Kidney epithelial cell (primary cell): Measurements from ENCODE around the gene ETV4. TPM values are rescaled to one million over a fixed set of nuclear protein-coding genes. Genes with fewer than 3 reads are reported as not detected.

Experiments used
- DNase-seq: peaks from one replicate; pipeline ENCODE4 v3.0.0-alpha.2; 2010; ENCODE audit warnings: low read depth
- H3K27me3 ChIP-seq: 2 replicates; pipeline ENCODE4 v1.6.0; 2011; ENCODE audit warnings: low read length; ENCODE audit not compliant: control insufficient read depth, insufficient read depth
- H3K36me3 ChIP-seq: 2 replicates; pipeline ENCODE4 v1.5.1; 2011; ENCODE audit warnings: low read length; ENCODE audit not compliant: control insufficient read depth, insufficient read depth
- H3K4me3 ChIP-seq: 2 replicates; pipeline ENCODE4 v1.5.1; 2011; ENCODE audit warnings: low read depth, mild to moderate bottlenecking, control low read depth, low read length
- total RNA-seq: library from RNA; depleted of rRNA; stranded (reverse); fragments of >200 nt; gene quantifications from 2 replicates; pipeline ENCODE4 v1.2.3, GENCODE V29; 2015
- TF ChIP-seq, protein P1 (sequence below): IDR thresholded peaks from 2 replicates; pipeline ENCODE4 v1.5.1; 2011; ENCODE audit warnings: mild to moderate bottlenecking, moderate library complexity, low read length, control low read depth, inconsistent platforms; ENCODE audit not compliant: insufficient read depth, poor library complexity, severe bottlenecking

Gene ETV4
- total RNA-seq, 1 donor from 2014 or later = 42.1 TPM

- Histone ChIP-seq H3K27me3 (peaks cover 7% of the 10 kb centered on the region), H3K4me3 (no peak overlapping the region), H3K36me3 (no peaks in the 10 kb centered on the region)
- no peak for DNase-seq
- TF ChIP-seq, protein P1, sequence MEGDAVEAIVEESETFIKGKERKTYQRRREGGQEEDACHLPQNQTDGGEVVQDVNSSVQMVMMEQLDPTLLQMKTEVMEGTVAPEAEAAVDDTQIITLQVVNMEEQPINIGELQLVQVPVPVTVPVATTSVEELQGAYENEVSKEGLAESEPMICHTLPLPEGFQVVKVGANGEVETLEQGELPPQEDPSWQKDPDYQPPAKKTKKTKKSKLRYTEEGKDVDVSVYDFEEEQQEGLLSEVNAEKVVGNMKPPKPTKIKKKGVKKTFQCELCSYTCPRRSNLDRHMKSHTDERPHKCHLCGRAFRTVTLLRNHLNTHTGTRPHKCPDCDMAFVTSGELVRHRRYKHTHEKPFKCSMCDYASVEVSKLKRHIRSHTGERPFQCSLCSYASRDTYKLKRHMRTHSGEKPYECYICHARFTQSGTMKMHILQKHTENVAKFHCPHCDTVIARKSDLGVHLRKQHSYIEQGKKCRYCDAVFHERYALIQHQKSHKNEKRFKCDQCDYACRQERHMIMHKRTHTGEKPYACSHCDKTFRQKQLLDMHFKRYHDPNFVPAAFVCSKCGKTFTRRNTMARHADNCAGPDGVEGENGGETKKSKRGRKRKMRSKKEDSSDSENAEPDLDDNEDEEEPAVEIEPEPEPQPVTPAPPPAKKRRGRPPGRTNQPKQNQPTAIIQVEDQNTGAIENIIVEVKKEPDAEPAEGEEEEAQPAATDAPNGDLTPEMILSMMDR = no peak
Observed at GRCh38 chr17:43558805-43559160, 12.6 kb upstream of the ETV4 start.

GRCh38 chr17:43556292-43556691, 10.2 kb upstream of the ETV4 start:
- Histone ChIP-seq H3K36me3 (no peaks in the 10 kb centered on the region), H3K4me3 (no peak overlapping the region), H3K27me3 (no peaks in the 10 kb centered on the region)
- DNase-seq = no peak
- TF ChIP-seq, protein P1 = no peak

GRCh38 chr17:43554857-43555256, 8.7 kb upstream of the ETV4 start:
- TF ChIP-seq, protein P1 = no peak
- DNase-seq = no peak
- Histone ChIP-seq H3K4me3 (no peak overlapping the region), H3K27me3 (no peaks in the 10 kb centered on the region), H3K36me3 (no peaks in the 10 kb centered on the region)

DNA sequence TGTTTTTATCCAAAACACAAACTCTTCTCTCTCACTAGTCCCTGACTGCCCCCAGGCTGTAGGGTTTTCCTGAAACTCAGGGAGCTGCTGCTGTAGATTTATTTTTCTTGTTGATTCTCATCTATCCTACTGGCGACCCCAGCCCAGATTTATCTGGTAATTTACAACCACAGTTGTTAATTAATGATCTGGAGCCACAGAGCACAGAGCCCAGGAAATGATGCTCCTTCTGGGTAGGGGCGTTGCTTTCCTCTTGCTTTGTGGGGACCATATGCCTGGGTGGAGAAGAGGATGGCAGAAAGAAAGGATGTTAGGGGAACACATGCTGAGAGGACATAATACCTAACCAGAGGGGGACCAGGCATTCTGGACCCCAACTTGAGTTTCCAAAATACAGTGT, 7.4 kb upstream of the ETV4 start:
- TF ChIP-seq, protein P1 = no peak
- Histone ChIP-seq H3K36me3 (no peaks in the 10 kb centered on the region), H3K27me3 (no peaks in the 10 kb centered on the region), H3K4me3 (no peak overlapping the region)
- no peak for DNase-seq

GRCh38 chr17:43552229-43552837, 6.2 kb upstream of the ETV4 start:
- Histone ChIP-seq H3K36me3 (no peaks in the 10 kb centered on the region), H3K27me3 (no peaks in the 10 kb centered on the region), H3K4me3 (no peak overlapping the region)
- no peak for DNase-seq
- TF ChIP-seq, protein P1 = no peak

DNA sequence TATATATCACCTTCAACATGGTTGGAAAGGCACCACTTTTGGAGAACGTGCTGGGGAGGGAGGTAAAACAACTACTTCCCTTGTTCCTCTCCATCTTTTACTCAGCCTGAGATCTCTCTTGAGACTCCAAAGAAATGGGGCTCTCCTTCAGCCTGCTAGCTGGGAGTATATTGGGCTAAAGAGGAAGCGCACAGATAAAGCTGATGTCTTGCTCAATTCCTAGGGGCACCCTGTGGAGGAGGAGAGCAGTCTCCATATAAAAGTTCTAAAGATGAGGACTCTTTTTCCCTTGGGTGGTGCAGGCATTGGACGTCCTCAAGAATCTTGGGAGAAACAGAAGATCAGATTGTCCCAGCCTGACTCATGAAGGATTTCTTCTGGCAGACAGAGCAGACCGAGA, 4.6 kb upstream of the ETV4 start:
- H3K36me3 ChIP-seq = no peaks in the 10 kb centered on the region
- H3K4me3 ChIP-seq = no peak overlapping the region
- no peaks in the 10 kb centered on the region for H3K27me3 ChIP-seq
- no peak for DNase-seq
- TF ChIP-seq, protein P1 = no peak
